Naive thymus-derived CD4-positive, alpha-beta T cell (primary cell): ENCODE measurements around the gene BUD13. TPM values are rescaled to one million over a fixed set of nuclear protein-coding genes. Genes with fewer than 3 reads are reported as not detected.

Experiments
- ATAC-seq: fragments of 150-1000 bp; cut with Tn5 transposase; 2 replicates; pipeline ENCODE4 v1.10.0; 2021; ENCODE audit warnings: mild to moderate bottlenecking, moderate library complexity
- CTCF ChIA-PET: fragments of 350-600 bp; sonication (Branson Sonifier 250); formaldehyde crosslinking; loops from one replicate; lab custom pipeline; 2021; ENCODE audit warnings: antibody characterized with exemption; lab: Charles Lee
- POLR2A ChIA-PET: fragments of 350-600 bp; sonication (Branson Sonifier 250); formaldehyde crosslinking; loops from one replicate; lab custom pipeline; 2021; ENCODE audit warnings: antibody characterized with exemption, inconsistent platforms; lab: Charles Lee
- DNase-seq, 9 donors: peaks; one replicate each; pipeline versions ENCODE4 v3.0.0 to v3.0.0-alpha.2; 2020 to 2022; ENCODE audit warnings: mixed read lengths in 1 of 9
- H3K27ac ChIP-seq: one replicate; pipeline ENCODE4 v1.7.0; 2013; ENCODE audit warnings: mild to moderate bottlenecking, low read depth, low read length, moderate library complexity
- H3K27me3 ChIP-seq, 2 donors: one replicate each; pipeline ENCODE4 v1.7.0; 2013; ENCODE audit warnings: low read length in 2 of 2, mild to moderate bottlenecking in 2 of 2, moderate library complexity in 2 of 2; ENCODE audit not compliant: control insufficient read depth in 2 of 2, insufficient read depth in 2 of 2
- H3K36me3 ChIP-seq, 3 experiments: 1 replicate in 2 of 3; 2 replicates in 1 of 3; pipeline ENCODE4 v1.7.0; 2013; ENCODE audit warnings: low read length in 3 of 3, mild to moderate bottlenecking in 3 of 3, moderate library complexity in 1 of 3; ENCODE audit not compliant: insufficient read depth in 3 of 3, control insufficient read depth in 2 of 3
- H3K4me1 ChIP-seq, 2 donors: one replicate each; pipeline ENCODE4 v1.7.0; 2013; ENCODE audit warnings: low read length in 2 of 2, mild to moderate bottlenecking in 2 of 2, moderate library complexity in 1 of 2; ENCODE audit not compliant: control insufficient read depth in 2 of 2, insufficient read depth in 2 of 2
- H3K4me3 ChIP-seq: 2 replicates; pipeline ENCODE4 v1.7.0; 2013; ENCODE audit warnings: mild to moderate bottlenecking, low read length
- H3K9me3 ChIP-seq, 3 experiments: 1 replicate in 2 of 3; 2 replicates in 1 of 3; pipeline ENCODE4 v1.7.0; 2013; ENCODE audit warnings: low read length in 3 of 3; ENCODE audit not compliant: control insufficient read depth in 2 of 3
- H3K27ac Mint-ChIP-seq, 9 donors: one replicate each; pipeline ENCODE4 v1.8.0; 2020 to 2022; ENCODE audit warnings: mixed read lengths in 9 of 9, mild to moderate bottlenecking in 8 of 9, moderate library complexity in 5 of 9, inconsistent platforms in 2 of 9
- H3K27me3 Mint-ChIP-seq, 5 donors: one replicate each; pipeline ENCODE4 v1.8.0; 2021 to 2022; ENCODE audit warnings: mixed read lengths in 5 of 5, mild to moderate bottlenecking in 1 of 5
- H3K36me3 Mint-ChIP-seq, 5 donors: one replicate each; pipeline ENCODE4 v1.8.0; 2020 to 2022; ENCODE audit warnings: mixed read lengths in 5 of 5, mild to moderate bottlenecking in 3 of 5, inconsistent platforms in 1 of 5
- H3K4me1 Mint-ChIP-seq, 7 donors: one replicate each; pipeline ENCODE4 v1.8.0; 2020 to 2022; ENCODE audit warnings: mixed read lengths in 7 of 7, mild to moderate bottlenecking in 3 of 7, inconsistent platforms in 1 of 7
- H3K4me3 Mint-ChIP-seq, 10 donors: one replicate each; pipeline ENCODE4 v1.8.0; 2020 to 2022; ENCODE audit warnings: mild to moderate bottlenecking in 10 of 10, mixed read lengths in 10 of 10, moderate library complexity in 6 of 10, inconsistent platforms in 2 of 10
- H3K9me3 Mint-ChIP-seq, 11 donors: one replicate each; pipeline ENCODE4 v1.8.0; 2020 to 2022; ENCODE audit warnings: mixed read lengths in 11 of 11, mild to moderate bottlenecking in 4 of 11, inconsistent platforms in 1 of 11, moderate library complexity in 1 of 11
- intact Hi-C, 2 donors: fragments of 100-400 bp; cut with micrococcal nuclease; formaldehyde crosslinking; loops; one replicate each; pipeline ENCODE4 v1.15.1; 2023
- polyA plus RNA-seq, 2 donors: library from polyadenylated mRNA; unstranded; fragments of 300-500 nt; fragmentation: Illumina TruSeq; gene quantifications; one replicate each; pipeline ENCODE4 v1.2.3, GENCODE V29; 2021
- total RNA-seq, 6 experiments: library from RNA in 5 of 6; stranded (reverse) in 5 of 6; gene quantifications; 1 replicate in 5 of 6; 2 replicates in 1 of 6; pipeline ENCODE4 v1.2.3 and lab custom pipeline; 2021 to 2026

BUD13 gene
- total and polyA plus RNA-seq, 7 experiments from 2014 or later: 9.4 to 32.0 (median 20.3) TPM

DNA sequence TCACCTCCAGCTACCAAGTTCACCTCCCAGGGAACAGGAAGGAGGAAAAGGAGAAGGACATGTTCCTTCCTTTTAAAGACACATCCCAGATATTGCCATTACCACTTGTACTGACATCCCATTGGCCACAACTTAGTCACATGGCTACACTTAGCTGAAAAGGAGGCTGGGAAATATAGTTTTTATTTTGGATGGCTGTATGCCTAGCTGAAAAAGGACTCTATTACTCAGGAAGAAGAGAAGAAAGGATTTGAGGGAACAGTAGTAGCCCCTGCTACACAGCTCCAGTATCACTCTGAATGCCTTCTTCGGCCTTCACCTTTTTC is 20.9 kb upstream of the BUD13 start:
- ChIA-PET POLR2A (no interaction called here), CTCF (interaction anchor here (0.8 to 5.8 kb wide), 5 partner anchors 43 to 315 kb away, joined by 3 to 66 read pairs (median 4); partner anchors contain the start of gene APOA1)
- no peak overlapping the region for H3K4me3 ChIP-seq
- H3K4me3 Mint-ChIP-seq: no peak overlapping the region
- no peaks in the 10 kb centered on the region for H3K36me3 Mint-ChIP-seq
- H3K27me3 ChIP-seq: no peaks in the 10 kb centered on the region
- DNase-seq: no peak
- no peaks in the 10 kb centered on the region for H3K36me3 ChIP-seq
- H3K9me3 Mint-ChIP-seq: no peaks in the 10 kb centered on the region
- H3K4me1 ChIP-seq: peaks cover 3 to 7% of the 10 kb centered on the region in 2 donors
- no peak for ATAC-seq
- peaks cover 6 to 15% (median 10%) of the 10 kb centered on the region in 7 donors for H3K4me1 Mint-ChIP-seq
- H3K27ac Mint-ChIP-seq: no peak overlapping the region
- no peak overlapping the region for H3K27ac ChIP-seq
- H3K9me3 ChIP-seq: no peaks in the 10 kb centered on the region
- peaks cover 0 to 11% (median 0%) of the 10 kb centered on the region in 5 donors for H3K27me3 Mint-ChIP-seq
- intact Hi-C loops: no loop called here

DNA sequence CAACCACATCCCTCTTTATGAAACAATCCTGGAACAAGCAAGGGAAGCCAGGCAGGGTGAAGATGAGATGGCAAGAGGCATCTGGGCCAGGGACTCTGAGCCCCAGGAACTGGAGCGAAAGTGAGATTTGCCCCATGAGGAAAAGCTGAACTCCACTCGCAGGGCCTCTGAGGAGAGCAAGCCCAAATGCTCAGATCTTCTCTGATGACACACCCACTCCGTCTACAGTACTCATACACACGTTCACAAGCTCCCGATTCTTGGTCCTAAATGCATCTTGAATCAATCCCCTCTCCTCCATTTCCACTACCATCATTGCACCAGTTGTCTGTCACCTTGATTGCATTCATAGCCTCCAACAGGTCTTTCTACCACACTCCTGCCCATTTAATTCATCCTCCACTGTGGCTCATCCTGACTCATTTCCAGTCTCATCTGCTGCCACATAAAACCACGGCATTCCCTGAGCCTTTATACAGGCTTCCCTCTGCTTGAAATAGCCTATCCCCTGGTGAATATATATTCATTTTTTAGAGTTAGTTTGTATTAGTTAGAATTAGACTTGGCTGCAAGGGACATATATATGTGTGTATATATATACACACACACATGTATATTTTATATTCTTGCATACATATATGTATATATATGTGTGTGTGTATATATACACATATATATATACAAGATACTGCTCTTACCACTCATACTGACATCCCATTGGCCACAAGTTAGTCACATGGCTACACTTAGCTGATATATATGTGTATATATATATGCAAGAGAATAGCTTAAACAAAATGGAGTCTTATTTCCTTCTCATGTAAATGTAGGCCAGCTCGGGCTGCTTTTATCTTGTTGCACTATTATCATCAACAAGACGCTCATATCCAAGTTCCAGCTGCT is 20.3 kb upstream of the BUD13 start:
- ATAC-seq (no peak), DNase-seq (no peak)
- no peaks in the 10 kb centered on the region for H3K9me3 ChIP-seq
- H3K27me3 ChIP-seq: no peaks in the 10 kb centered on the region
- CTCF ChIA-PET: interaction anchor here (0.8 to 5.8 kb wide), 5 partner anchors 43 to 316 kb away, joined by 3 to 66 read pairs (median 6); partner anchors contain the start of gene APOA1
- H3K27me3 Mint-ChIP-seq: peaks cover 0 to 8% (median 0%) of the 10 kb centered on the region in 5 donors
- peaks cover 0 to 1% (median 0%) of the 10 kb centered on the region in 11 donors for H3K9me3 Mint-ChIP-seq
- no peak overlapping the region for H3K27ac ChIP-seq
- peaks cover 10 to 21% (median 16%) of the 10 kb centered on the region in 7 donors for H3K4me1 Mint-ChIP-seq
- no peaks in the 10 kb centered on the region for H3K36me3 Mint-ChIP-seq
- peaks cover 3 to 13% of the 10 kb centered on the region in 2 donors for H3K4me1 ChIP-seq
- no peak overlapping the region for H3K4me3 Mint-ChIP-seq
- no peak overlapping the region for H3K4me3 ChIP-seq
- POLR2A ChIA-PET: no interaction called here
- peak overlapping the region in 1 of 9 donors; percentile 13 for H3K27ac Mint-ChIP-seq
- intact Hi-C loops: no loop called here
- no peaks in the 10 kb centered on the region for H3K36me3 ChIP-seq

DNA sequence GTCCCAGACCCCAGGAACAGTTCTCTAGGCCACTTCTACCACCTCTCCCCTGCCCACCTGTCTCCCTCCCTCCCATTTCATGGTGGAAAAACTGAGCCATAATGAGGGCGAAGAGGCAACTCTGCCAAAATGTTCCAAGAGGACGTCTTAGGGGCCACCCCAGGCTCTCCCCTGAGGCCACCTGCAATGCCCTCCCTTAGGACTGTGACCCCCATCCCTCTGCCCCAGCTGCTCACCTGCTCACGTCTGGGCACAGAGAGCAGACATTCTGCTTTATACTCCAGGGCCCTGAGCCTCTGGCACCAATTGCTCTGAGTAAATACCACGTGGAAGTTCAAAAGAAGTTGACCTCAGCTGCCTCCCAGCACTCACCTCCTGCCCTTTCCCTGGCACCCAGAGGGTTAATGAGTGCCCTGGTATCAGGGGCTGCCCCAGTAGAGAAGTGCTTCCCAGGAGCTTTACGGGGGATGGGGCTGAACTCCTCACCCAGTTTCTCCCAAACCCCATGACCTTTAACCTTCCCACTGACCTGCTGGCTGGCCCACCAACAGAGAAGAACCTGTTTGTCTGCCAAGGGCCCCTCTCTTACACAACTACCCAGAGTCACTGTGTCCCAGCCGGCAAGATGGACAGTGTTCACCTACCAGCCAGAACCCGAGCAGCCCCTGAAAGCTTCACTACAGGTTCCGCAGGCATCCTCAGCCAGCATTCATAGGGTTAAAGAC is 19.5 kb upstream of the BUD13 start:
- POLR2A ChIA-PET: no interaction called here
- no peaks in the 10 kb centered on the region for H3K9me3 ChIP-seq
- H3K36me3 Mint-ChIP-seq: no peaks in the 10 kb centered on the region
- no peaks in the 10 kb centered on the region for H3K27me3 ChIP-seq
- no peak for DNase-seq
- H3K4me1 Mint-ChIP-seq: peaks cover 10 to 25% (median 19%) of the 10 kb centered on the region in 7 donors
- no peak overlapping the region for H3K4me3 Mint-ChIP-seq
- H3K4me3 ChIP-seq: no peak overlapping the region
- no peak for ATAC-seq
- H3K27ac Mint-ChIP-seq: no peak overlapping the region
- H3K27ac ChIP-seq: no peak overlapping the region
- H3K9me3 Mint-ChIP-seq: peaks cover 0 to 4% (median 0%) of the 10 kb centered on the region in 11 donors
- intact Hi-C loops: no loop called here
- peaks cover 4 to 14% of the 10 kb centered on the region in 2 donors for H3K4me1 ChIP-seq
- CTCF ChIA-PET: interaction anchor here (1.1 to 5.8 kb wide), 4 partner anchors 10 to 314 kb away, joined by 3 to 66 read pairs (median 28); partner anchors contain the start of gene APOA1
- peaks cover 0 to 3% (median 0%) of the 10 kb centered on the region in 3 experiments for H3K36me3 ChIP-seq
- peaks cover 0 to 8% (median 0%) of the 10 kb centered on the region in 5 donors for H3K27me3 Mint-ChIP-seq

DNA sequence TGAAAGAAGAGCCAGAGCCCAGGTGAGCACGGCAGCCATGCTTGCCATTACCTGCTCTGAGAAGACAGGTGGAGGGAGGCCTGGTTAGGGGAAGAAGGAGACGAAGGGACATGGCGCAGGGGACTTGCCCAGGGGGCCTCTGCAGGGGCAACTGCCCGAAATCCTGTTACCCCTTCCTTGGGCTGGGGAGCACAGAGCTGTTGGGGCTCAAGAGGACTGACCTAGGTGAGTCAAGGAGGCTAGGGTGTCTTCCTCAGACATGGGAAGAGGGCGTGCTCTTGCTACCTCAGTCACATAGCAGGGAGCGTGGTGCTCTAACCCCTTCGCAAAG is 19.0 kb upstream of the BUD13 start, which contains the start of gene APOA5:
Gene APOA5, minus strand, starts transcription at position 67 of the 331 bp plus-strand sequence. Its CDS starts 19 bp downstream, at position 48.
- H3K9me3 Mint-ChIP-seq: peaks cover 0 to 4% (median 0%) of the 10 kb centered on the region in 11 donors
- peak within 1 kb of the TSS in 3 of 9 donors; percentile 38 to 88 (median 59) for H3K27ac Mint-ChIP-seq
- ATAC-seq: no peak
- peaks cover 0 to 4% (median 0%) of the 10 kb centered on the region in 5 donors for H3K27me3 Mint-ChIP-seq
- peaks cover 0 to 4% (median 4%) of the 10 kb centered on the region in 5 donors for H3K36me3 Mint-ChIP-seq
- intact Hi-C loops: loop anchor here (1.0 to 2.0 kb wide), 6 partner anchors 45 to 435 kb away; no protein-coding TSS in a partner anchor
- H3K36me3 ChIP-seq: peaks cover 0 to 3% (median 0%) of the 10 kb centered on the region in 3 experiments
- H3K4me3 Mint-ChIP-seq: peak within 1 kb of the TSS in 8 of 10 donors; percentile 12 to 68 (median 40)
- H3K4me3 ChIP-seq: no peak within 1 kb of the TSS
- no peaks in the 10 kb centered on the region for H3K9me3 ChIP-seq
- ChIA-PET POLR2A (interaction anchor here (0.5 to 2.4 kb wide), 5 partner anchors 18 to 307 kb away, joined by 3 to 15 read pairs (median 5); partner anchors contain the start of genes APOA1, BUD13 and SIK3), CTCF (interaction anchor here (0.8 to 5.8 kb wide), 16 partner anchors 8 to 435 kb away, joined by 3 to 66 read pairs (median 7); partner anchors contain the start of genes APOA1 and SIDT2)
- no peak for DNase-seq
- H3K27ac ChIP-seq: no peak within 1 kb of the TSS
- no peaks in the 10 kb centered on the region for H3K27me3 ChIP-seq
- peaks cover 15 to 30% (median 24%) of the 10 kb centered on the region in 7 donors for H3K4me1 Mint-ChIP-seq
- peaks cover 10 to 20% of the 10 kb centered on the region in 2 donors for H3K4me1 ChIP-seq

DNA sequence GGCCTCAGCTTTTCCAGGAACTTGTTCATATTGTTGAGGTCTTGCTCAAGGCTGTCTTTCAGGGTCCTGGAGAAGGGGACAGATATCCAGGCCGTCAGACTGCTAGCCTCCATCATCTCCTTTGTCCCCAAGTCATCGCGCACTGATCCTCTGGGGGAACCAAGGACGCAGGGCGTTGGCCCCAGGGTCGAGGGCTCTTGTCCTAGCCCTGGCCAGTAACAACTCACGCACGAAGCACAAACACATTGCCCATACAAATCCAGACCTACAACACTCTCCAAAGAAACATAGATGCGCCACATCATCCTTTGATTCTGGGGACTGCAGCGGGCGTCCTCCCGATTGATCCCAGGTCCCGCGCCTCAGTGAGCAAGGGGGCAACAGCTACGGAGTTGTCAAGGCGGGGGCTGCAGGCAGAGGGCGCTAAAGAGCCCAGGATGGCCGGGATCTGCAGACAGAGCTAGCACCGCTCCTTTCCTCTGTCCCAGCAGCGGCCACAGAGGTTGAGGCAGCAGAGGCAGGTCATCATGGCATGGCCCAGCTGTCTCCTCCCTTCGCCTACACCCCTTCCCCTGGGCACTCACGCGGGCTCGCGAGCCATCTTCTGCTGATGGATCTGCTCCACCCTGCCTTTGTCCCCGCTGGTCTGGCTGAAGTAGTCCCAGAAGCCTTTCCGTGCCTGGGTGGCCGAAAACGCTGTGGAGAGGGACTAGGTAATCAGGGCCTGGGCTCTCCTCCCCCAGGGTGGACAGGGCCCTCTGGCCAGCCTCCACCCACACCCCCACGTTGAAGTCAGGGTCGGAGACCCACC is 18.4 kb upstream of the BUD13 start:
- intact Hi-C loops: loop anchor here (1.0 to 2.0 kb wide), 6 partner anchors 45 to 435 kb away; no protein-coding TSS in a partner anchor
- DNase-seq (peak; percentile 53 to 81 (median 68)), ATAC-seq (peak; percentile 72)
- POLR2A ChIA-PET: interaction anchor here (0.5 to 2.4 kb wide), 8 partner anchors 18 to 436 kb away, joined by 3 to 15 read pairs (median 4); partner anchors contain the start of genes APOA1, BUD13 and SIK3
- no peak overlapping the region for H3K27ac ChIP-seq
- peaks cover 21 to 36% (median 30%) of the 10 kb centered on the region in 7 donors for H3K4me1 Mint-ChIP-seq
- H3K9me3 ChIP-seq: no peaks in the 10 kb centered on the region
- peaks cover 0 to 8% (median 3%) of the 10 kb centered on the region in 3 experiments for H3K36me3 ChIP-seq
- peaks cover 0 to 4% (median 0%) of the 10 kb centered on the region in 11 donors for H3K9me3 Mint-ChIP-seq
- peak overlapping the region in 8 of 10 donors; percentile 12 to 68 (median 40) for H3K4me3 Mint-ChIP-seq
- peaks cover 15 to 24% of the 10 kb centered on the region in 2 donors for H3K4me1 ChIP-seq
- CTCF ChIA-PET: interaction anchor here (0.6 to 5.8 kb wide), 20 partner anchors 9 to 436 kb away, joined by 3 to 66 read pairs (median 4); partner anchors contain the start of genes APOA1 and SIDT2
- no peak overlapping the region for H3K4me3 ChIP-seq
- no peaks in the 10 kb centered on the region for H3K27me3 Mint-ChIP-seq
- H3K27ac Mint-ChIP-seq: peak overlapping the region in 3 of 9 donors; percentile 38 to 88 (median 59)
- peaks cover 0 to 8% (median 4%) of the 10 kb centered on the region in 5 donors for H3K36me3 Mint-ChIP-seq
- H3K27me3 ChIP-seq: no peaks in the 10 kb centered on the region
